H9 (cell line): ENCODE data around the gene OTOS. TPM values are rescaled to one million over a fixed set of nuclear protein-coding genes. Genes with fewer than 3 reads are reported as not detected.

Experiments used
- DNase-seq: peaks from one replicate; pipeline ENCODE4 v3.0.0-alpha.2; 2017
- H2AFZ ChIP-seq: one replicate; pipeline ENCODE4 v1.6.1; 2013; ENCODE audit warnings: mild to moderate bottlenecking, low read length, control low read depth, moderate library complexity
- H2AK5ac ChIP-seq: 2 replicates; pipeline ENCODE4 v1.6.1; 2013; ENCODE audit warnings: low read length, control low read depth, mixed read lengths; ENCODE audit not compliant: insufficient read length
- H2BK120ac ChIP-seq: one replicate; pipeline ENCODE4 v1.6.1; 2013; ENCODE audit warnings: low read depth, mild to moderate bottlenecking, low read length, control low read depth, inconsistent platforms; ENCODE audit not compliant: poor library complexity, severe bottlenecking
- H2BK12ac ChIP-seq: 2 replicates; pipeline ENCODE4 v1.6.1; 2013; ENCODE audit warnings: low read length, control low read depth, mixed read lengths, low read depth; ENCODE audit not compliant: insufficient read length
- H2BK15ac ChIP-seq: 2 replicates; pipeline ENCODE4 v1.6.1; 2013; ENCODE audit warnings: low read depth, low read length, control low read depth
- H2BK20ac ChIP-seq: one replicate; pipeline ENCODE4 v1.6.1; 2013; ENCODE audit warnings: low read depth, mild to moderate bottlenecking, low read length, control low read depth, inconsistent platforms; ENCODE audit not compliant: poor library complexity, severe bottlenecking
- H2BK5ac ChIP-seq: 2 replicates; pipeline ENCODE4 v1.6.1; 2013; ENCODE audit warnings: low read length, control low read depth, mixed read lengths; ENCODE audit not compliant: insufficient read length
- H3K14ac ChIP-seq: 2 replicates; pipeline ENCODE4 v1.6.1; 2013; ENCODE audit warnings: low read length, control low read depth; ENCODE audit not compliant: insufficient read depth
- H3K18ac ChIP-seq: 2 replicates; pipeline ENCODE4 v1.6.1; 2013; ENCODE audit warnings: low read depth, mild to moderate bottlenecking, mixed read lengths, low read length, control low read depth; ENCODE audit not compliant: insufficient read length
- H3K23ac ChIP-seq: 2 replicates; pipeline ENCODE4 v1.6.1; 2013; ENCODE audit warnings: low read length, control low read depth, mixed read lengths, low read depth; ENCODE audit not compliant: insufficient read length
- H3K23me2 ChIP-seq: 2 replicates; pipeline ENCODE4 v1.6.1; 2013; ENCODE audit warnings: low read depth, mild to moderate bottlenecking, mixed read lengths, low read length, control low read depth; ENCODE audit not compliant: insufficient read length, poor library complexity, severe bottlenecking
- H3K27ac ChIP-seq: 2 replicates; pipeline ENCODE4 v1.5.1; 2013; ENCODE audit warnings: low read length, control low read depth, mixed read lengths, low read depth; ENCODE audit not compliant: insufficient read length
- H3K27me3 ChIP-seq: 2 replicates; pipeline ENCODE4 v1.6.1; 2013; ENCODE audit warnings: low read length, control low read depth, inconsistent platforms; ENCODE audit not compliant: insufficient read depth
- H3K4ac ChIP-seq: 2 replicates; pipeline ENCODE4 v1.6.1; 2013; ENCODE audit warnings: low read depth, mild to moderate bottlenecking, control low read depth, inconsistent platforms, low read length, moderate library complexity
- H3K4me1 ChIP-seq: 2 replicates; pipeline ENCODE4 v1.6.1; 2013; ENCODE audit warnings: low read length, control low read depth, inconsistent platforms; ENCODE audit not compliant: insufficient read depth
- H3K4me2 ChIP-seq: 2 replicates; pipeline ENCODE4 v1.6.1; 2013; ENCODE audit warnings: low read length, control low read depth, mixed read lengths; ENCODE audit not compliant: insufficient read length, insufficient read depth
- H3K56ac ChIP-seq: 2 replicates; pipeline ENCODE4 v1.6.1; 2013; ENCODE audit warnings: low read depth, mild to moderate bottlenecking, mixed read lengths, low read length, control low read depth; ENCODE audit not compliant: insufficient read length
- H3K79me1 ChIP-seq: 2 replicates; pipeline ENCODE4 v1.6.1; 2013; ENCODE audit warnings: low read depth, mild to moderate bottlenecking, moderate library complexity, low read length, control low read depth, inconsistent platforms; ENCODE audit not compliant: insufficient read depth, poor library complexity, severe bottlenecking
- H3K79me2 ChIP-seq: 2 replicates; pipeline ENCODE4 v1.6.1; 2013; ENCODE audit warnings: low read length, control low read depth, inconsistent platforms; ENCODE audit not compliant: insufficient read depth
- H3K9ac ChIP-seq: 2 replicates; pipeline ENCODE4 v1.6.1; 2013; ENCODE audit warnings: low read length, control low read depth, mixed read lengths; ENCODE audit not compliant: insufficient read length; ENCODE audit errors: extremely low read depth
- H3K9me3 ChIP-seq: one replicate; pipeline ENCODE4 v1.6.1; 2013; ENCODE audit warnings: low read depth, low read length, inconsistent platforms; ENCODE audit not compliant: control insufficient read depth
- H3T11ph ChIP-seq: one replicate; pipeline ENCODE4 v1.6.1; 2013; ENCODE audit warnings: mild to moderate bottlenecking, low read length, control low read depth, inconsistent platforms
- H4K20me1 ChIP-seq: one replicate; pipeline ENCODE4 v1.6.1; 2013; ENCODE audit not compliant: control insufficient read depth, insufficient read length, insufficient read depth
- H4K5ac ChIP-seq: 2 replicates; pipeline ENCODE4 v1.6.1; 2013; ENCODE audit warnings: low read depth, mild to moderate bottlenecking, mixed read lengths, low read length, control low read depth; ENCODE audit not compliant: insufficient read length
- H4K8ac ChIP-seq: replicated peaks from 2 replicates; pipeline ENCODE4 v1.6.1; 2013; ENCODE audit warnings: low read length, control low read depth, mixed read lengths, low read depth; ENCODE audit not compliant: insufficient read length
- H4K91ac ChIP-seq: 2 replicates; pipeline ENCODE4 v1.6.1; 2013; ENCODE audit warnings: low read depth, mild to moderate bottlenecking, moderate library complexity, mixed read lengths, low read length, control low read depth; ENCODE audit not compliant: insufficient read length
- H3K27ac Mint-ChIP-seq, 3 experiments: 2 replicates in 2 of 3; 3 replicates in 1 of 3; pipeline ENCODE4 v1.8.0; 2020 to 2021; ENCODE audit warnings: mixed read lengths in 3 of 3, mild to moderate bottlenecking in 1 of 3, moderate library complexity in 1 of 3
- H3K27me3 Mint-ChIP-seq: 2 replicates; pipeline ENCODE4 v1.8.0; 2021; ENCODE audit warnings: low read depth, mild to moderate bottlenecking, moderate library complexity, mixed read lengths
- H3K36me3 Mint-ChIP-seq, 3 experiments: 2 replicates in 2 of 3; 3 replicates in 1 of 3; pipeline ENCODE4 v1.8.0; 2020 to 2021; ENCODE audit warnings: low read depth in 3 of 3, mixed read lengths in 3 of 3; ENCODE audit not compliant: insufficient read depth in 1 of 3
- H3K4me1 Mint-ChIP-seq, 2 experiments: 2 replicates each; pipeline ENCODE4 v1.8.0; 2020; ENCODE audit warnings: mixed read lengths in 2 of 2
- H3K4me3 Mint-ChIP-seq, 2 experiments: 2 replicates in 1 of 2; 3 replicates in 1 of 2; pipeline ENCODE4 v1.8.0; 2020 to 2021; ENCODE audit warnings: mild to moderate bottlenecking in 2 of 2, mixed read lengths in 2 of 2, moderate library complexity in 1 of 2
- H3K9me3 Mint-ChIP-seq, 2 experiments: 2 replicates in 1 of 2; 3 replicates in 1 of 2; pipeline ENCODE4 v1.8.0; 2020; ENCODE audit warnings: mild to moderate bottlenecking in 2 of 2, mixed read lengths in 2 of 2, moderate library complexity in 1 of 2
- WGBS: extraction: QIAGEN DNeasy Blood & Tissue Kit; methylation state at CpG from one replicate; pipeline ENCODE4 v1.1.7; 2013; ENCODE audit warnings: missing lambda C conversion rate, low lambda C conversion rate, mixed read lengths; ENCODE audit not compliant: insufficient read length; ENCODE audit errors: extremely low coverage; 5-methylcytosine and 5-hydroxymethylcytosine counted together
- total RNA-seq: library from RNA; stranded (reverse); gene quantifications from 2 replicates; pipeline ENCODE4 v1.2.1, GENCODE V29; 2021
- TF ChIP-seq, protein P1 (sequence below): fragments of 200-600 bp; sonication (generic); conservative IDR thresholded peaks from 3 replicates; pipeline ENCODE4 v1.8.0; 2021; ENCODE audit warnings: antibody characterized with exemption, mild to moderate bottlenecking

Gene OTOS
- total RNA-seq, 1 experiment from 2014 or later: not detected

DNA sequence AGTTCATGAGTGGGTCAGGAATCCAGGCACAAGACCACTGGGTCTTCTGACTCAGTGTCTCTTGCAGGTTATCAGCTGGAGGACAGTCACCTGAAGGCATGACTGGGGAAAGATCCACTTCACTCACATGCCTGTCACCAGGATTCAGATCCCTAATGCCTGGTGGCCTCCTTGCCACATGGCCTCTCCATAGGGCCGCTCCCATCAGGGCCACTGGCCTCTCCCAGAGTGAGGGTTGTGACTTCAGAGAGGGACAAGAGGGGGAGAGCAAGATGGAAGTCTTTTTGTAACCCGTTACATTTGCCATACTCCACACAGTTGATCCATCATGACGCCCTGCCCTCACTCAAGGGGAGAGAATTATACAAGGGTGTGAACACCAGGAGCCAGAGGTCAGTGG, 13.0 kb upstream of the OTOS start:
- Histone ChIP-seq H3K23me2 (no peaks in the 10 kb centered on the region), H4K5ac (no peak overlapping the region), H3K79me2 (no peaks in the 10 kb centered on the region), H3K18ac (no peak overlapping the region), H2BK20ac (no peak overlapping the region), H2AFZ (no peak overlapping the region), H2BK12ac (no peak overlapping the region), H3K23ac (no peak overlapping the region), H2AK5ac (no peak overlapping the region), H2BK120ac (no peak overlapping the region), H3K56ac (no peak overlapping the region), H3K4me1 (no peaks in the 10 kb centered on the region; the same call in 1 of the 2 replicates), H3K4ac (no peak overlapping the region), H3T11ph (no peak overlapping the region), H3K27me3 (no peaks in the 10 kb centered on the region), H3K14ac (no peak overlapping the region), H3K27ac (no peak overlapping the region), H4K20me1 (no peaks in the 10 kb centered on the region), H4K91ac (no peak overlapping the region), H3K9ac (no peak overlapping the region), H2BK5ac (no peak overlapping the region), H3K79me1 (no peaks in the 10 kb centered on the region), H2BK15ac (no peak overlapping the region), H3K4me2 (no peak overlapping the region), H3K9me3 (no peaks in the 10 kb centered on the region), H4K8ac (no peak overlapping the region)
- Mint-ChIP-seq H3K9me3 (peaks cover 0 to 3% of the 10 kb centered on the region in 2 experiments; a peak in 2 of 5 replicates), H3K4me3 (no peak overlapping the region; a peak in 1 of 5 replicates), H3K36me3 (no peaks in the 10 kb centered on the region; a peak in 1 of 7 replicates), H3K4me1 (peaks cover 15 to 24% of the 10 kb centered on the region in 2 experiments), H3K27ac (no peak overlapping the region), H3K27me3 (peaks cover 30% of the 10 kb centered on the region)
- no CpG with 5 or more reads among the region's 3 CpGs for WGBS
- TF ChIP-seq, protein P1, sequence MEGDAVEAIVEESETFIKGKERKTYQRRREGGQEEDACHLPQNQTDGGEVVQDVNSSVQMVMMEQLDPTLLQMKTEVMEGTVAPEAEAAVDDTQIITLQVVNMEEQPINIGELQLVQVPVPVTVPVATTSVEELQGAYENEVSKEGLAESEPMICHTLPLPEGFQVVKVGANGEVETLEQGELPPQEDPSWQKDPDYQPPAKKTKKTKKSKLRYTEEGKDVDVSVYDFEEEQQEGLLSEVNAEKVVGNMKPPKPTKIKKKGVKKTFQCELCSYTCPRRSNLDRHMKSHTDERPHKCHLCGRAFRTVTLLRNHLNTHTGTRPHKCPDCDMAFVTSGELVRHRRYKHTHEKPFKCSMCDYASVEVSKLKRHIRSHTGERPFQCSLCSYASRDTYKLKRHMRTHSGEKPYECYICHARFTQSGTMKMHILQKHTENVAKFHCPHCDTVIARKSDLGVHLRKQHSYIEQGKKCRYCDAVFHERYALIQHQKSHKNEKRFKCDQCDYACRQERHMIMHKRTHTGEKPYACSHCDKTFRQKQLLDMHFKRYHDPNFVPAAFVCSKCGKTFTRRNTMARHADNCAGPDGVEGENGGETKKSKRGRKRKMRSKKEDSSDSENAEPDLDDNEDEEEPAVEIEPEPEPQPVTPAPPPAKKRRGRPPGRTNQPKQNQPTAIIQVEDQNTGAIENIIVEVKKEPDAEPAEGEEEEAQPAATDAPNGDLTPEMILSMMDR: no peak
- no peak for DNase-seq
